Smooth muscle cell (in vitro differentiated cells): Measurements from ENCODE around the gene LYAR. TPM values are rescaled to one million over a fixed set of nuclear protein-coding genes. Genes with fewer than 3 reads are reported as not detected.
"Not testable (repeated sequence)": the region's sequence is repeated elsewhere in the genome, so short reads cannot be mapped to it uniquely, and the experiment has no call there.

Experiments
- DNase-seq: peaks from one replicate; lab custom pipeline; 2025; ENCODE audit not compliant: unreplicated experiment; lab: John Stamatoyannopoulos, UW
- H2AFZ ChIP-seq: fragments of 200-600 bp; sonication (generic); 2 replicates; pipeline ENCODE4 v1.6.0; 2016; ENCODE audit warnings: antibody characterized with exemption, low read depth, mild to moderate bottlenecking
- H3F3A ChIP-seq: fragments of 200-600 bp; sonication (generic); 2 replicates; pipeline ENCODE4 v1.6.0; 2017; ENCODE audit warnings: antibody characterized with exemption, low read depth
- H3K27ac ChIP-seq: fragments of 200-600 bp; sonication (generic); 2 replicates; pipeline ENCODE4 v1.5.1; 2016; ENCODE audit warnings: low read depth, mild to moderate bottlenecking
- H3K27me3 ChIP-seq: fragments of 200-600 bp; sonication (generic); 2 replicates; pipeline ENCODE4 v1.6.1; 2016; ENCODE audit warnings: low read depth, mild to moderate bottlenecking
- H3K36me3 ChIP-seq: fragments of 200-600 bp; sonication (generic); 2 replicates; pipeline ENCODE4 v1.5.1; 2016; ENCODE audit warnings: low read depth
- H3K4me1 ChIP-seq: fragments of 200-600 bp; sonication (generic); 2 replicates; pipeline ENCODE4 v1.5.1; 2016; ENCODE audit warnings: low read depth
- H3K4me2 ChIP-seq: fragments of 200-600 bp; sonication (generic); 2 replicates; pipeline ENCODE4 v1.6.0; 2016; ENCODE audit warnings: mild to moderate bottlenecking
- H3K4me3 ChIP-seq: fragments of 200-600 bp; sonication (generic); 2 replicates; pipeline ENCODE4 v1.5.1; 2016; ENCODE audit warnings: mild to moderate bottlenecking
- H3K79me2 ChIP-seq: fragments of 200-600 bp; sonication (generic); 2 replicates; pipeline ENCODE4 v1.6.0; 2016; ENCODE audit warnings: low read depth, mild to moderate bottlenecking
- H3K9ac ChIP-seq: fragments of 200-600 bp; sonication (generic); 2 replicates; pipeline ENCODE4 v1.6.0; 2016; ENCODE audit warnings: low read depth
- H3K9me3 ChIP-seq: fragments of 200-600 bp; sonication (generic); replicated peaks from 2 replicates; pipeline ENCODE4 v1.5.1; 2016; ENCODE audit warnings: low read depth
- H4K20me1 ChIP-seq: fragments of 200-600 bp; sonication (generic); 2 replicates; pipeline ENCODE4 v1.6.0; 2016; ENCODE audit warnings: low read depth
- CTCF ChIP-seq: fragments of 200-600 bp; sonication (generic); IDR thresholded peaks from 2 replicates; pipeline ENCODE4 v1.5.1; 2017; ENCODE audit warnings: borderline replicate concordance, mild to moderate bottlenecking, antibody characterized with exemption; ENCODE audit not compliant: insufficient read depth, poor library complexity, severe bottlenecking
- WGBS: methylation state at CpG from one replicate; pipeline ENCODE4 v1.1.7; 2016; ENCODE audit warnings: low lambda C conversion rate; 5-methylcytosine and 5-hydroxymethylcytosine counted together
- polyA plus RNA-seq: library from polyadenylated mRNA; unstranded; fragments of >200 nt; fragmentation: Nextera tagmentation; extraction: Ambion mirVana; gene quantifications from 2 replicates; pipeline ENCODE4 v1.2.1, GENCODE V29; 2016
- total RNA-seq: library from RNA; depleted of rRNA; stranded (reverse); fragments of >200 nt; gene quantifications from 2 replicates; pipeline ENCODE4 v1.2.3, GENCODE V29; 2014

Gene LYAR
- total and polyA plus RNA-seq, 2 experiments from 2014 or later = 8.1 to 12.5 TPM

GRCh38 chr4:4245172-4245571 is 44.8 kb downstream of the LYAR start:
- no peaks in the 10 kb centered on the region for H3K9me3 ChIP-seq
- peaks cover 14% of the 10 kb centered on the region for H3K79me2 ChIP-seq
- DNase-seq = no peak
- no peak overlapping the region for H2AFZ ChIP-seq
- no peaks in the 10 kb centered on the region for H4K20me1 ChIP-seq
- H3K27me3 ChIP-seq = no peaks in the 10 kb centered on the region
- no peak overlapping the region for H3K4me3 ChIP-seq
- no peak overlapping the region for H3K27ac ChIP-seq
- no peak overlapping the region for H3K9ac ChIP-seq
- 100% methylated on average over 1 of the region's 1 CpG for WGBS
- no peak for TF ChIP-seq CTCF
- H3K4me2 ChIP-seq = no peak overlapping the region
- peaks cover 13% of the 10 kb centered on the region for H3K4me1 ChIP-seq
- no peaks in the 10 kb centered on the region for H3F3A ChIP-seq
- H3K36me3 ChIP-seq = peaks cover 4% of the 10 kb centered on the region

GRCh38 chr4:4239551-4239950 is 50.4 kb downstream of the LYAR start:
- not testable (repeated sequence) for H3F3A ChIP-seq, H2AFZ ChIP-seq, H3K79me2 ChIP-seq, H3K4me1 ChIP-seq, H4K20me1 ChIP-seq, H3K4me3 ChIP-seq, H3K27me3 ChIP-seq, H3K9ac ChIP-seq, DNase-seq, H3K9me3 ChIP-seq, H3K36me3 ChIP-seq, H3K4me2 ChIP-seq, H3K27ac ChIP-seq
- WGBS = 91% methylated on average over 3 of the region's 3 CpGs

- WGBS = 100% methylated on average over 2 of the region's 2 CpGs
- no peak overlapping the region for H3K9ac ChIP-seq
- no peaks in the 10 kb centered on the region for H3F3A ChIP-seq
- no peak overlapping the region for H2AFZ ChIP-seq
- H3K79me2 ChIP-seq = no peaks in the 10 kb centered on the region
- H3K9me3 ChIP-seq = no peaks in the 10 kb centered on the region
- no peaks in the 10 kb centered on the region for H4K20me1 ChIP-seq
- no peak for DNase-seq
- no peak overlapping the region for H3K4me2 ChIP-seq
- H3K27me3 ChIP-seq = peaks cover 15% of the 10 kb centered on the region
- no peak for TF ChIP-seq CTCF
- no peak overlapping the region for H3K27ac ChIP-seq
- no peak overlapping the region for H3K4me3 ChIP-seq
- no peaks in the 10 kb centered on the region for H3K36me3 ChIP-seq
- no peaks in the 10 kb centered on the region for H3K4me1 ChIP-seq
These were observed 56.3 kb downstream of the LYAR start for GRCh38 chr4:4233610-4234009.

- no peaks in the 10 kb centered on the region for H3K9me3 ChIP-seq
- H3K4me1 ChIP-seq = no peaks in the 10 kb centered on the region
- H4K20me1 ChIP-seq = no peaks in the 10 kb centered on the region
- no peak overlapping the region for H3K9ac ChIP-seq
- no peak overlapping the region for H3K4me3 ChIP-seq
- no peak for DNase-seq
- H2AFZ ChIP-seq = no peak overlapping the region
- H3K79me2 ChIP-seq = no peaks in the 10 kb centered on the region
- no peak overlapping the region for H3K27ac ChIP-seq
- peaks cover 68% of the 10 kb centered on the region for H3K27me3 ChIP-seq
- 88% methylated on average over 1 of the region's 1 CpG for WGBS
- H3F3A ChIP-seq = no peaks in the 10 kb centered on the region
- no peak overlapping the region for H3K4me2 ChIP-seq
- TF ChIP-seq CTCF = no peak
- no peaks in the 10 kb centered on the region for H3K36me3 ChIP-seq
These were observed 61.6 kb downstream of the LYAR start for GRCh38 chr4:4228356-4228668.
